GM23338 (cell line): Measurements from ENCODE around the gene TBC1D10B. TPM values are rescaled to one million over a fixed set of nuclear protein-coding genes. Genes with fewer than 3 reads are reported as not detected.

Source experiments
- ATAC-seq: fragments of 200-7000 bp; cut with Tn5 transposase; 3 replicates; pipeline ENCODE4 v1.9.1; 2020
- DNase-seq: peaks from one replicate; pipeline ENCODE4 v3.0.0-alpha.2; 2015; ENCODE audit warnings: low spot score
- H2AFZ ChIP-seq: fragments of 200-600 bp; sonication (generic); 2 replicates; pipeline ENCODE4 v1.8.0; 2016; ENCODE audit warnings: antibody characterized with exemption, mild to moderate bottlenecking, moderate library complexity
- H3F3A ChIP-seq: fragments of 200-600 bp; sonication (generic); replicated peaks from 2 replicates; pipeline ENCODE4 v1.8.0; 2017; ENCODE audit warnings: antibody characterized with exemption, mixed run types, low read depth
- H3K27ac ChIP-seq: fragments of 200-600 bp; sonication (generic); 2 replicates; pipeline ENCODE4 v1.6.1; 2016; ENCODE audit warnings: low read depth
- H3K27me3 ChIP-seq: fragments of 200-600 bp; sonication (generic); 2 replicates; pipeline ENCODE4 v1.8.0; 2016; ENCODE audit warnings: mild to moderate bottlenecking, mixed run types, moderate library complexity; ENCODE audit not compliant: insufficient read depth
- H3K36me3 ChIP-seq: fragments of 200-600 bp; sonication (generic); 2 replicates; pipeline ENCODE4 v1.8.0; 2016; ENCODE audit warnings: mild to moderate bottlenecking; ENCODE audit not compliant: insufficient read depth
- H3K4me1 ChIP-seq: fragments of 200-600 bp; sonication (generic); 2 replicates; pipeline ENCODE4 v1.8.0; 2016; ENCODE audit warnings: mild to moderate bottlenecking, moderate library complexity; ENCODE audit not compliant: insufficient read depth
- H3K4me2 ChIP-seq: fragments of 200-600 bp; sonication (generic); 2 replicates; pipeline ENCODE4 v1.7.1; 2017; ENCODE audit warnings: mixed run types
- H3K4me3 ChIP-seq: fragments of 200-600 bp; sonication (generic); 2 replicates; pipeline ENCODE4 v1.6.1; 2016; ENCODE audit warnings: mixed run types
- H3K79me2 ChIP-seq: fragments of 200-600 bp; sonication (generic); replicated peaks from 2 replicates; pipeline ENCODE4 v1.8.0; 2017; ENCODE audit warnings: mild to moderate bottlenecking; ENCODE audit not compliant: insufficient read depth
- H3K9me2 ChIP-seq: fragments of 200-600 bp; sonication (generic); 2 replicates; pipeline ENCODE4 v1.8.0; 2017; ENCODE audit not compliant: insufficient read depth
- H4K20me1 ChIP-seq: fragments of 200-600 bp; sonication (generic); replicated peaks from 2 replicates; pipeline ENCODE4 v1.8.0; 2017; ENCODE audit warnings: mild to moderate bottlenecking; ENCODE audit not compliant: insufficient read depth
- H3K27ac Mint-ChIP-seq: 2 replicates; pipeline ENCODE4 v1.8.0; 2020; ENCODE audit warnings: inconsistent platforms, mild to moderate bottlenecking, moderate library complexity, mixed read lengths
- H3K27me3 Mint-ChIP-seq: 3 replicates; pipeline ENCODE4 v1.8.0; 2022; ENCODE audit warnings: low read depth, mild to moderate bottlenecking, moderate library complexity, mixed read lengths, inconsistent platforms; ENCODE audit not compliant: insufficient read depth, poor library complexity
- H3K36me3 Mint-ChIP-seq: 3 replicates; pipeline ENCODE4 v1.8.0; 2021; ENCODE audit warnings: low read depth, mild to moderate bottlenecking, inconsistent platforms, moderate library complexity, mixed read lengths
- H3K4me1 Mint-ChIP-seq: 3 replicates; pipeline ENCODE4 v1.8.0; 2020; ENCODE audit warnings: mild to moderate bottlenecking, inconsistent platforms, mixed read lengths
- H3K4me3 Mint-ChIP-seq: 3 replicates; pipeline ENCODE4 v1.8.0; 2021; ENCODE audit warnings: moderate library complexity, mild to moderate bottlenecking, inconsistent platforms, mixed read lengths
- H3K9me3 Mint-ChIP-seq: 3 replicates; pipeline ENCODE4 v1.8.0; 2020; ENCODE audit warnings: moderate library complexity, mild to moderate bottlenecking, inconsistent platforms, mixed read lengths
- CREB1 ChIP-seq: fragments of 250-450 bp; sonication (Bioruptor Pico); IDR thresholded peaks from 2 replicates; pipeline ENCODE4 v1.5.0; 2020; ENCODE audit warnings: low read depth, mild to moderate bottlenecking, moderate library complexity
- CTCF ChIP-seq, 2 experiments: fragments of 200-600 bp in 1 of 2; sonication (generic) in 1 of 2; conservative IDR thresholded peaks; 2 replicates each; pipeline versions ENCODE4 v1.5.1 to v1.6.1; 2016 to 2017; ENCODE audit warnings: antibody characterized with exemption in 2 of 2, low read depth in 2 of 2, mild to moderate bottlenecking in 2 of 2, moderate library complexity in 1 of 2
- ETS1 ChIP-seq: IDR thresholded peaks from 2 replicates; pipeline ENCODE4 v1.6.1; 2016; ENCODE audit warnings: antibody characterized with exemption
- EZH2 ChIP-seq: fragments of 200-600 bp; sonication (generic); IDR thresholded peaks from one replicate; pipeline ENCODE4 v1.8.0; 2017; ENCODE audit warnings: antibody characterized with exemption, mild to moderate bottlenecking, low read depth; ENCODE audit not compliant: unreplicated experiment
- EZH2phosphoT487 ChIP-seq: fragments of 200-600 bp; sonication (generic); IDR thresholded peaks from one replicate; pipeline ENCODE4 v1.8.1; 2018; ENCODE audit warnings: antibody characterized with exemption; ENCODE audit not compliant: unreplicated experiment
- JUNB ChIP-seq: IDR thresholded peaks from one replicate; pipeline ENCODE4 v1.6.1; 2016; ENCODE audit warnings: antibody characterized with exemption; ENCODE audit not compliant: unreplicated experiment
- NANOG ChIP-seq: IDR thresholded peaks from 2 replicates; pipeline ENCODE4 v1.6.1; 2016; ENCODE audit warnings: antibody characterized with exemption, borderline replicate concordance
- POLR2AphosphoS5 ChIP-seq: IDR thresholded peaks from 2 replicates; pipeline ENCODE4 v1.6.1; 2016; ENCODE audit warnings: antibody characterized with exemption, low read depth
- REST ChIP-seq: IDR thresholded peaks from one replicate; pipeline ENCODE4 v1.6.1; 2018; ENCODE audit warnings: antibody characterized with exemption; ENCODE audit not compliant: unreplicated experiment
- STAT1 ChIP-seq: IDR thresholded peaks from one replicate; pipeline ENCODE4 v1.6.1; 2016; ENCODE audit warnings: antibody characterized with exemption; ENCODE audit not compliant: unreplicated experiment
- ZNF114 ChIP-seq: fragments of 250-450 bp; sonication (Bioruptor Pico); IDR thresholded peaks from 2 replicates; pipeline ENCODE4 v1.5.0; 2020; ENCODE audit warnings: mild to moderate bottlenecking, moderate library complexity
- ZNF331 ChIP-seq: fragments of 250-450 bp; sonication (Bioruptor Pico); IDR thresholded peaks from 2 replicates; pipeline ENCODE4 v1.5.0; 2020; ENCODE audit warnings: low read depth, mild to moderate bottlenecking, moderate library complexity
- ZNF462 ChIP-seq: fragments of 250-450 bp; sonication (Bioruptor Pico); IDR thresholded peaks from 2 replicates; pipeline ENCODE4 v1.5.0; 2020; ENCODE audit warnings: mild to moderate bottlenecking, moderate library complexity
- polyA plus RNA-seq: library from polyadenylated mRNA; unstranded; fragments of >200 nt; fragmentation: Nextera tagmentation; extraction: Ambion mirVana; gene quantifications from 2 replicates; pipeline ENCODE4 v1.2.1, GENCODE V29; 2016
- total RNA-seq: library from RNA; depleted of rRNA; stranded (reverse); fragments of >200 nt; shearing (Covaris generic); gene quantifications from 2 replicates; pipeline ENCODE4 v1.2.3, GENCODE V29; 2014

The TBC1D10B gene
- total and polyA plus RNA-seq, 2 experiments from 2014 or later = 13.3 to 30.8 TPM

- TF ChIP-seq ZNF114 (CRISPR knock-in tag) = no peak
- TF ChIP-seq JUNB = no peak
- no peak for TF ChIP-seq NANOG
- no peak for TF ChIP-seq STAT1
- TF ChIP-seq ZNF462 (CRISPR knock-in tag) = no peak
- TF ChIP-seq EZH2phosphoT487 = no peak
- no peak for TF ChIP-seq EZH2
- peak; percentile 50; the same call in 1 of the 2 replicates for TF ChIP-seq ETS1
- peak; percentile 90 for TF ChIP-seq POLR2AphosphoS5
- no peak for TF ChIP-seq REST
- no peak for TF ChIP-seq CTCF (conservative IDR thresholded peaks at IDR 0.05; ENCODE audit: low read depth in 2 of 2)
- TF ChIP-seq CREB1 (CRISPR knock-in tag) = peak; percentile 33; the same call in 1 of the 2 replicates
- TF ChIP-seq ZNF331 = no peak
- Histone ChIP-seq H3K27ac (peak within 1 kb of the TSS; percentile 93), H2AFZ (peak within 1 kb of the TSS; percentile 99), H3K27me3 (no peaks in the 10 kb centered on the region), H3K36me3 (no peaks in the 10 kb centered on the region), H3K4me1 (peaks cover 8% of the 10 kb centered on the region), H3K9me2 (no peaks in the 10 kb centered on the region), H3F3A (peaks cover 13% of the 10 kb centered on the region; the same call in 1 of the 2 replicates), H3K4me3 (peak within 1 kb of the TSS; percentile 91), H4K20me1 (peaks cover 7% of the 10 kb centered on the region; the same call in 1 of the 2 replicates), H3K79me2 (peaks cover 16% of the 10 kb centered on the region; the same call in 1 of the 2 replicates), H3K4me2 (peak within 1 kb of the TSS; percentile 99)
- Mint-ChIP-seq H3K36me3 (peaks cover 26% of the 10 kb centered on the region), H3K27ac (peak within 1 kb of the TSS; percentile 94), H3K9me3 (no peaks in the 10 kb centered on the region), H3K4me1 (peaks cover 16% of the 10 kb centered on the region), H3K4me3 (peak within 1 kb of the TSS; percentile 91), H3K27me3 (peaks cover 14% of the 10 kb centered on the region)
- peak; percentile 97 for DNase-seq
- peak; percentile 85 for ATAC-seq
Measured at GRCh38 chr16:30407102-30407803, 37.0 kb upstream of the TBC1D10B start, which contains the start of gene ZNF771. ZNF771 (plus strand) TSS chr16:30407606; CDS start chr16:30408054, 448 bp downstream.
